ACHN (cell line): ENCODE measurements around the gene GSTA2.
"Not testable (repeated sequence)": the region's sequence is repeated elsewhere in the genome, so short reads cannot be mapped to it uniquely, and the experiment has no call there.

Experiments used
- DNase-seq: peaks from one replicate; pipeline ENCODE4 v3.0.0-alpha.2; 2015
- in situ Hi-C: cut with HindIII; loops from 2 replicates; pipeline ENCODE4 v1.10.0; 2017; ENCODE audit warnings: low sequenced_read_pairs, low pct_ligation_motif_present, low pct_unique_long_range_greater_than_20kb

GSTA2 gene

GRCh38 chr6:52763322-52763916 lies at the start of gene GSTA2:
Gene GSTA2, minus strand, starts transcription at chr6:52763475. Its CDS starts 5,528 bp downstream, at chr6:52757947.
- DNase-seq, in situ Hi-C loops: not testable (repeated sequence)

- in situ Hi-C loops, DNase-seq: not testable (repeated sequence)
Measured at GRCh38 chr6:52809777-52810176, 46.5 kb upstream of the GSTA2 start.

GRCh38 chr6:52808660-52809059 lies 45.4 kb upstream of the GSTA2 start:
- DNase-seq, result no peak
- in situ Hi-C loops, result no loop called here

- in situ Hi-C loops, DNase-seq: not testable (repeated sequence)
Measured at GRCh38 chr6:52803668-52804255, 40.5 kb upstream of the GSTA2 start, which contains the start of gene GSTA1. Gene GSTA1, minus strand, starts transcription at chr6:52803816. Its CDS starts 4,549 bp downstream, at chr6:52799267.

- DNase-seq, result no peak
- in situ Hi-C loops, result no loop called here
Measured at GRCh38 chr6:52802806-52803205, 39.5 kb upstream of the GSTA2 start.

- DNase-seq, result no peak
- in situ Hi-C loops, result no loop called here
Measured at GRCh38 chr6:52801188-52801841, 38.0 kb upstream of the GSTA2 start.

GRCh38 chr6:52799272-52799671 lies 36.0 kb upstream of the GSTA2 start:
- DNase-seq, in situ Hi-C loops: not testable (repeated sequence)

GRCh38 chr6:52794366-52794765 lies 31.1 kb upstream of the GSTA2 start:
- in situ Hi-C loops, DNase-seq: not testable (repeated sequence)

GRCh38 chr6:52790861-52791260 lies 27.6 kb upstream of the GSTA2 start:
- no peak for DNase-seq
- in situ Hi-C loops, result no loop called here

GRCh38 chr6:52789658-52790057 lies 26.4 kb upstream of the GSTA2 start:
- DNase-seq, in situ Hi-C loops: not testable (repeated sequence)

- no peak for DNase-seq
- in situ Hi-C loops, result no loop called here
Measured at GRCh38 chr6:52788478-52788877, 25.2 kb upstream of the GSTA2 start.

GRCh38 chr6:52787917-52788316 lies 24.6 kb upstream of the GSTA2 start:
- in situ Hi-C loops, result no loop called here
- no peak for DNase-seq

GRCh38 chr6:52786249-52786956 lies 23.1 kb upstream of the GSTA2 start:
- no peak for DNase-seq
- in situ Hi-C loops, result no loop called here

GRCh38 chr6:52782696-52783274 lies 19.5 kb upstream of the GSTA2 start:
- DNase-seq, in situ Hi-C loops: not testable (repeated sequence)

GRCh38 chr6:52782209-52782608 lies 18.9 kb upstream of the GSTA2 start:
- DNase-seq, in situ Hi-C loops: not testable (repeated sequence)

GRCh38 chr6:52779237-52779636 lies 16.0 kb upstream of the GSTA2 start:
- in situ Hi-C loops, result no loop called here
- no peak for DNase-seq

- in situ Hi-C loops, DNase-seq: not testable (repeated sequence)
Measured at GRCh38 chr6:52776711-52777351, 13.6 kb upstream of the GSTA2 start.

GRCh38 chr6:52769399-52769798 lies 6.1 kb upstream of the GSTA2 start:
- DNase-seq, in situ Hi-C loops: not testable (repeated sequence)
